Measurements from ENCODE around the gene METTL25. TPM values are rescaled to one million over a fixed set of nuclear protein-coding genes. Genes with fewer than 3 reads are reported as not detected.

The METTL25 gene
- total RNA-seq, 1 experiment from 2014 or later = 10.5 TPM

DNA sequence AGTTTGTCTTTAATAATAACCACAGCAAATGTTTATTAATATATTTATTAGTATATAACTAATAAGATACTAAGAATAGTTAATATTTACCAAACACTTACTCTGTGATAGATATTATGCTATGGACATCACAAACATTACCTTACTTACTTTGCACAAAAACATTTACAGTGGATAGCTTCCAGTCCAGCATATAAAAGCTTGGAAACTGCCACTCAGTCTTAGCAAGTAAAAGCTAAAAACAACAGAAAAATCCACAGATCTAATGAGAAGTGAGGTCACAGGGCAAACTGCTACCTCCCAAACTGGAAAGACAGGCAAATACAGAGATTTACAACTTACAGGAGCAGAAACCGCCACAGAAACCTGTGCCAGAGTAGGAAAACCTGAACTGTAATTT, 99.8 kb downstream of the METTL25 start:
- DNase-seq (ENCODE audit: low spot score) = no peak
- in situ Hi-C loops (cut with HindIII; ENCODE audit: low sequenced_read_pairs) = no loop called here

DNA sequence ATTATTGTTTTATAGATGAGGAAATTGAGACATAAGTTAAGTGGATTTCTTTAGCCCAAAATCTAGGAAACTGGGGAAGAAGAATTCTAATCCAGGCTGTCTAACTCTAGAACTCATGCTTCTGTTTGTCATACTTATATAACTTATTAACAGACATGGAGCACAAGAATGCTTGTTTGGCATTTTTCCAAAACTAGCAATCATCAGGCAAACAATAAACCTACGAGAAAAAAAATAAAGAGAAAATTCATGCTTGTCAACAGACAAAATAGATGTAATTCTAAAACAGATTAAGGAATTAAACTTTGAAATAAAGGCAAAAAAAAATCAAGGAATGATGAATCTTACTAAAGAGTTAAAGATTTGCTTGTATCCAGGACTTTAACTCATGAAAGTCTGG, 103.1 kb downstream of the METTL25 start:
- no peak for DNase-seq (ENCODE audit: low spot score)
- in situ Hi-C loops (cut with HindIII; ENCODE audit: low sequenced_read_pairs) = no loop called here

DNA sequence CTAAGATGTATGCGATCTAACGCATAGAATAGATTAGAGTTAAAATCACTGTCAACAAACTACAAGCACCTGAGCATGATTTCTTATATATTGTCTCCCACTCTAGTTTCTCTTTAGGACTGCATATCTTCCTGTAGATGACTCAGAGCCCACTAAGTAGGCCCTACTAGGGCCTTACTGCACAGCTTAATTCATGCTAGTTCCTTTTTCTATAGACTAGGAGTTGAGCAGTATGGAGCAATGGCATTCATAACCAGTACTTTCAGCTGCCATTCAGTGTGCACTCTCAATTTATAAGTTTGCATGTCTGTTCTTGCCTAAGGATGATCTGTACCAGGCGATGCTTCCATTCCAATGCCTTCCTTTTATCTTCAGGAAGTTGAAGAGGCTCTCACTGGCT, 103.5 kb downstream of the METTL25 start:
- DNase-seq (ENCODE audit: low spot score) = no peak
- in situ Hi-C loops (cut with HindIII; ENCODE audit: low sequenced_read_pairs) = no loop called here

DNA sequence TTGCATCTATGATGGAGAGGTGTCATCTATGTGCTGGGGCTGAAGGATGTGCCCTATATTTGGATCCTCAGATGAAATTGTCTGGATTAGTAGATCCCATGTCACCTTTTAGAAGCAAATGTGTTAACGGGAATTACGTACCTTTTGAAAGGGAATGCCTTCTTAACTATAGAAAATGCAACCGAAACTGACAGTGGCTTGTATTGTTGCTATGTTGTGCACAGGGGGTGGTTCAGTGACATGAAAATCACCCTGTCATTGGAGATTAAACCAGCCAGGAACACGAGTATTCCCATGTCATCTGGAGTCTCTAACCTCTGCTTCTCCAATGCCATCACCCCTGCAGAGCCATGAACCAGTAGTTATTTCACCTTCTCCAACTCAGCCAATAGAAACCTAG, 110.2 kb downstream of the METTL25 start:
- DNase-seq (ENCODE audit: low spot score) = no peak
- in situ Hi-C loops (cut with HindIII; ENCODE audit: low sequenced_read_pairs) = no loop called here

DNA sequence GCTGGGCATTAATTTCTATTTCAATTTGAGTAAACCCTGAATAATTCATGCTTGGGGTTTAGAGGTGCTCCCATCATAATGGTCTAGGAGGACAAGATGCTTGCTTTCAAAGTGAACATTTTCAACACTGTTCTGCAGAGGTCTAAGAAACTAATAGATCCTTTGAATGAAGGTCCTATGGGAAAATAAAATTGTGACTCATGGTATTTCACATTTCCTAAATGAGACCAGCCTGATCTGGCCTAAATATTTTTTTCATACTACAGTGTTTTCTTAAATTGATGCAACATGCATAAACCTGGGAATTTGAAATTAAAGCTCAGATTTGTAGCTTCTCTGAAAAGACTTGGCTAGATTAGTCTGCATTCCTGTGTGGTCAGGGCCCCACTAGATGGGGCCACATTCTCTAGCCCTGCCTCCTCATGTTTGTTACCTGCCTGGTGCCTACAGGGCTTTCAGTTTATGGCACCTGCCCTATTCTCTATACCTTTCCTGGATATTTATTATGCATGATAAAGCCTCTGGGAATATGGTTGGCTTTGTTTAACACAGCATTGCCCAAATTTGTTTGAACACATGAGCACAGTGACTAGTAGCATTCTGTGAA, 112.7 kb downstream of the METTL25 start:
- in situ Hi-C loops (cut with HindIII; ENCODE audit: low sequenced_read_pairs) = no loop called here
- DNase-seq (ENCODE audit: low spot score) = no peak

DNA sequence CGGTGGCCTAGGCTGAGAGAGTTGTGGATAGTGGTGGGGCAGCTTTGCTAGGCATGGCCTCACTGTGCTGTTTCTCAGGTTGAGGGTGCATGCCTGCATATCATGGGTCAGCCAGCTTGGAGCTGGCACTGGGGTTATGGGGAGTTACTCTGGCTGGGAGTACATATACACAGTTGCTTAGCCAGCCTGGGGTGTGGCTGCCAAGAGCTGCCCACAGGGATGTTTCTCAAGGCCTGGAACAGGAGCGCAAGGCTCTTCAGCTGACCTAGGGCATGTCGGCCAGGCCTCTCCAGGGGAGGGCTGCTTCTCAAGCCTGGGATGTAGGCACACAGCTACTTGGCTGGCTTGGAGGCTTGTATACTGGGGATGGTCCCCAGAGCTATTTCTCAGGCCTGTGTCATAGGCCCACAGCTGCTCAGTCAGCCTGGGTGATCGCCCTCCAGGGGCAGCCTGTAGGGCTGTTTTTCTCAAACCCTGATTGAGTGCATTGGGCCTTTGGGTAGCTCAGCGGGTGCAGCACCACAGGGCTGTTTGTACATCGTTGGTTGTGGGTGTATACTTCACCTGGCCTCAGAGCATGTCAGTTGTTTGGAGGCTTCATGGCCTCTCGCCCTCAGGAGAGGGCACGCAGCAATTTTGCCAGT, 114.9 kb downstream of the METTL25 start:
- no peak for DNase-seq (ENCODE audit: low spot score)
- in situ Hi-C loops (cut with HindIII; ENCODE audit: low sequenced_read_pairs) = no loop called here

DNA sequence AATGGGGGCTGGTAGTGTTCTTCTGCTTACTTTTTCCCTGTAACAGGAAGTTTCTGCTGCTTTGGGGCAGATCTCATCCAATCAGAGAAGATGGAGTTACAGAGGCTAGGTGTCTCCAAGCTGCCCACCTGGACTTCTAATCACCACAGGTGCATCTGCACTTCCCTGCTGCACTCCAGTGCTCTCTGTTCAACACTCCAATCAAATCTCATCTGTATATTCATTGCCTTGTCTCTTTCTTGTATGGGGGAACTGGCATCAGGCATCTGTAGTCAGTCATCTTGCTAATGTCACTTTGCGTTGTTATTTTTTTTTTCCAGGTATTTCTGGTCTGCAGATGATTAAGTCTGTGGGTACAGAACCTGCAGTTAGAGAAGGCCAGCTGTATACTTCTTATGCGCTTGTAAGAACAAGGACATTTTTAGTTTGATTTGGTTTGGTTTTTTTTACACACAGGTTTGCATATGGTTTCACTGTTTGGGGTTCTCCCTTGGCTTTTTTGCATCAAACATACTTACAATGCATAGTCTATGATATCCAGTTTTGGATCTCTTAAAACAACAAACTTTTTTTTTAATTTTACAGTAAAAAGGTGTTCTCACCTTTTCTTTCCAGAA, 116.0 kb downstream of the METTL25 start:
- in situ Hi-C loops (cut with HindIII; ENCODE audit: low sequenced_read_pairs) = no loop called here
- DNase-seq (ENCODE audit: low spot score) = no peak

DNA sequence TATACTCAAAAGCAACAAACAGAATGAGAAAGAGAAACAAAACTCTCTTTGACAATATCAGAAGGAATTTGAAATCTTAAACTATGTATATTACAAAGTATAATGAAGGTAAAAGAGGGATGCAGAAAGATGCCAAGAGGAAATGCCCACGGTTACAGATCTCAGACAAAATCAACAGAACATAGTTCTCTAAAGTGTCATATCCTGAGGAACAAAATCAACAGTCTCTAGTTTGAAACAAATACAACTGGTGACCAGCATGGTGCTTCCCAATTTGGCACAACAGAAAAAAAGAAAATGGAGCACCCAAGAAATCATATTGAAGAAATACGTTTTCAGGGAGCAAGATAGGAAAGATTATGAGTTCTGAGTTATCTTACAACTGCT, 116.5 kb downstream of the METTL25 start:
- in situ Hi-C loops (cut with HindIII; ENCODE audit: low sequenced_read_pairs) = no loop called here

DNA sequence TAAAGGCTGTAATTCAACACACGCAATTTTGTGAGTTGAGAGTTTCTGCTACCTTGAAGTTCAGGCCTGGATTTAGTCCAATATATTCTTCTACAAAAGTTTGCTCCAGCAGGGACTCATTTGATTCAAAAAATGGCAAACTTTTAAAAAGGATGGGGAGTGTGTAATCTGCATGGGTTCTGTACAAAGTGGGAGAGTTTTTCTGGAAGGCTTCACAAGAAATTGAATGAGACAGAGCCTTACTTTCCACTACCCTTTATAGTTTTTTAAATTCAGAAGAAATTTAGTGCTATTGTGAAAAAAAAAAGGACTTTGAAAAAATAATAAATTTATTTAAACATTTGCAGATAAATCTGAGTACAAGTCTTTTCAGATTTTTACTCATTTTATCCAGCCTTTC, 116.9 kb downstream of the METTL25 start:
- no peak for DNase-seq (ENCODE audit: low spot score)
- in situ Hi-C loops (cut with HindIII; ENCODE audit: low sequenced_read_pairs) = no loop called here

More for the DNA sequence above, 116.5 kb downstream of the METTL25 start:
- DNase-seq (ENCODE audit: low spot score) = no peak

DNA sequence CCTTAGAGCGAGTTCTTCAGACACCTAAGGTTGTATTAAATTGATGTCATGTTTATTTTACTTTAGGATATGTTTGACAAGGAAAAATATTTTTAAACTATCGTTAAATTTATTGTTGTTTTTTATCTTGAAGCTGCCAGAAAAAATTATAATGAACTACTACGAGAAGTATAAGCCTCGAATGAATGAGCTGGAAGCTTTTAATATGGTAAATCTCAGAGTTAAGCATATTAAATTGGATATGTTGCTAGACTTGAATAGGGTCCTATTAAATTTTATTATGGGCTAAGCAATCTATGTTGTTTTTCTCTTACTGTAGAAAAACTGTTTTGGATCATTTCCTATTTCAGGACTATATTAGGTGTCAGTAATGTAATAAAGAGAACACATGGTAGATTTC, 118.2 kb downstream of the METTL25 start:
- no peak for DNase-seq (ENCODE audit: low spot score)
- in situ Hi-C loops (cut with HindIII; ENCODE audit: low sequenced_read_pairs) = no loop called here

DNA sequence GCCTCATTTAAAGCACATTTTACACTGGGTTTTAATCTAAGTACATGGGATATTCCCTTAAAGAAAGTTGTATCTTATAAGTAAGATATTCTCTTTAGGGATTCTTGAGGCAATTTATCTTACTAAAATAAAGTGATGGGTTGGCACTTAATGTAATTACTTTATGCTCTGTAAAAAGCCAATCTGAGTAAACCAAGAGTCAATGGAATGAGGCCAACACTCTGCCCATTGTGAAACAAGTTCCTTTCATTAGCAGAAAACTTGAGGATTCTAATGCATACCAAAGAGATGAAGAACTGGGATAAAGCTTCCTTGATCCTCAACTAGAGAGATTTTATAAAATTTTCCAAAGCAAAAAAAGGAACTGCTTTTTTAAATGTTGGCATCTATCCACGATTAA, 121.2 kb downstream of the METTL25 start:
- in situ Hi-C loops (cut with HindIII; ENCODE audit: low sequenced_read_pairs) = no loop called here
- no peak for DNase-seq (ENCODE audit: low spot score)

DNA sequence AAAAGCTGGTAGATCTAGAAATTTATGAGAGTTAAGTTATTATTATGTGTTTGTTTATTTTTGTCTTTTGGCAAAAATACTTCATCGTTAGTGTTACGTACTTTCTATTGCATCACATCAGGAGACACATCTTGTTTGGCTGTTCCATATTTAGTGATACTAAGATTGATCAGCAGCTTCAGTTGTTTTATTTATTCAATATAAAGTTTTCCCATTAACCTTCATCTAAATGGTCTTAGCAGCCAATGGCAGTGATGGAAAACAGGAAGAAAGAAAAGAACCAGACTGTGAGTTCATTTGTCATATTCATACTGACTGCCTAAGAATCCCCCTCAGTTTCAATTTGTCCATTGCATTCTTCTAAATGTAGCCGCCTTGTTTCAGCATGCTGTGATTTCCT, 122.3 kb downstream of the METTL25 start:
- no peak for DNase-seq (ENCODE audit: low spot score)

DNA sequence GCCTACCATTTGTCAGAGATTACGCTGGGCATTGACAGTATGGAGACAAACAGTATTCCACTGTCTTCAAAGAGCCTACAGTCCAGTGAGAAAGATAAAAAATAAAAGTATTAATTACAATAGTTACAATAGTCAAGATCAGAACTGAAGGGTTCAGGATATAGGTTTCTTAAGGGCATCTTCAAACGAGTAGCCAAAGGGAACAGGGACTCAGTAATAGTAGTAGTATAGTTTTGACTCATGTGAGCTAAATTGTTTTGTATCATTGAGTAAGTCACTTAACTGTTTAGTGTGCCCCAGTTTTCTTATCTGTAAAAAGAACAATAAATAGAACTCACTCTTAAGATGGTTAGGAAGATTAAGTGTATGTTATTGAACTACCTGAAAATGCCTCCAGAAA, 123.6 kb downstream of the METTL25 start:
- DNase-seq (ENCODE audit: low spot score) = no peak
- in situ Hi-C loops (cut with HindIII; ENCODE audit: low sequenced_read_pairs) = no loop called here

More for the DNA sequence above, 122.3 kb downstream of the METTL25 start:
- in situ Hi-C loops (cut with HindIII; ENCODE audit: low sequenced_read_pairs) = no loop called here

DNA sequence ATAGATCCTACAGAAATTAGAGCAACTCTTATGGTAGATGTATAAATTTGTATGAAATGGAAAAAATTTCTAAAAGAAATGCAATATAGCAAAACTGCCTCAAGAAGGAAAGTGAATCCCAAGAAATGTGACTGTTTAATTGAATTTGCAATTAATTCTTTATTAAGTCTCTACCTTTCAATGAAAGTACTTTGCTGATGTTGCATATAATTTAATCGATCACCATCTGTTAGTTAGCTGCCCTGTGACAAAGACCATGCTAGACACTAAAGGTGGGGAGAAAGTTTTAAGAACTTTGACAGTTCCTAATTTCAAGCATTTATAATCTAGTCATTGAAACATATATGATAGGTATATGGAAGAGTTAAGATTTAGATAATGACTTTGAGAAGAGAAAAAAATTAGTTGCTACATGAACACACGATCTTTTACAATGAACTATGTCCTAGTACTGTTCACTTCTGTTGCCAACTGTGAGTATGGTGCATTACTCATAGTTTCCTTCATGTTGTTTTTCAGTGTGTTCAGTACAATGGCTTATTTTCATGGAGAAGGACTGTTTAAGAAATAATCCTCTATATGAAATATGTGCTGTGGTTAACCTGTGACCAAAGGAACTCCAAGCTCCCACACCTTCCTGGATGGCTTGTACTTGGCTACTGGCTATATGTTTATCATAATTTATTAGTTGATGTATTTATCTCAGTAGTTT, 128.4 kb downstream of the METTL25 start:
- no peak for DNase-seq (ENCODE audit: low spot score)
- in situ Hi-C loops (cut with HindIII; ENCODE audit: low sequenced_read_pairs) = no loop called here

DNA sequence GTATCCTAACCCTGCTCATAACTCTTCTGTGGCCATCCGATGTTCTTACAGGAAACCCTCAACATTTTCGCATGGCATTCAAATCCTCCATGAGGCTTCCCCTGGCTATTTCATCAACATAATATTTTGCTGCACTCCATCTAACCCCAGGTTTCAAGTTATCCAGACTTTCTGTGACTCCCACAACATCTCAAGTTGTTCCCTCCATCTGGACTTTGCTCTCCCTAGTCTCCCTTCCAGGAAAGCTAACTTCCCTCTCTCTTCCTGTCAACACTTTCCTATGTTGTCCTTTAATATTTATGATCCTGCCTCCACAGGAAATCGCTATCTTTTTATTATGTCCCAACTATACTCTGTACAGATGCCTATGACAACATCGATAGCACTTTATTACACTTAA, 146.1 kb downstream of the METTL25 start:
- no peak for DNase-seq (ENCODE audit: low spot score)
- in situ Hi-C loops (cut with HindIII; ENCODE audit: low sequenced_read_pairs) = no loop called here

DNA sequence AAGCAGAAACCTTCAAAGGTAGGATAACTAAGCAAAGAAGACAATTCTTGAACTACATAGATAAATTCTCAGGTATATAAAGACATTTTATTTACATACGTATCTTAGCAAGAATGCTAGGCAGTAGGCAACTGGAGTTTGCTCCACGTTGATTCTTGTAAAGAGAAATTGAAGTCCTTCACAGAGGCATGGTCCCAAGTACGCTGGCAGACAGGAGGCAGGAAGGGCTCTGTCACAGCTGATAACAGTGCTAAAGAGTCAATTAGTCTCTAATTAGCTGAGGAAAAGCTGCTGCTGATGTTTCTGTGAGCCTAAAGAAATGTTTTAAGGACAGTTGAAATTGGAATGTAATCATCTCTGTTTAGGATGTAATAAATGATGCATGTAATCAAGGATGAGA, 146.8 kb downstream of the METTL25 start:
- no peak for DNase-seq (ENCODE audit: low spot score)
- in situ Hi-C loops (cut with HindIII; ENCODE audit: low sequenced_read_pairs) = no loop called here

DNA sequence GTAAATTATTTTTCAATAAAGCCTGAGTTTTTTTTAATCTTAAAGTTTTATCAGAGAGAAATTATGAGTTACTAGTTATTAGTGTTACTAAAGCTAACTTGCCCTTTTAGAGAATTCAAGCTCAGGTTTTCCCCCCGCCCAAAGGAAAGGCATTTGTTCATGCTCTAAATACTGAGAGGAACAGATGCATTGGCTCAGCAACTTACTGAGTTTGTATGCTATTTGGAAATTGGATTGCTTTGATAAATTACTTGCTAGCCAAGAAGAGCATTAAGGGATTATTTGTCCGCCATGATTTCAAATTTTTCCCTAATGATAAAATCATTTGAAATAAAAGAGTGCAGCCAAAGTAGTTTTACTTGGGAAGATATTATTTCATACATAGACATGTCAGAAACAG, 149.4 kb downstream of the METTL25 start:
- peak; percentile 78 for DNase-seq (ENCODE audit: low spot score)
- in situ Hi-C loops (cut with HindIII; ENCODE audit: low sequenced_read_pairs) = no loop called here

DNA sequence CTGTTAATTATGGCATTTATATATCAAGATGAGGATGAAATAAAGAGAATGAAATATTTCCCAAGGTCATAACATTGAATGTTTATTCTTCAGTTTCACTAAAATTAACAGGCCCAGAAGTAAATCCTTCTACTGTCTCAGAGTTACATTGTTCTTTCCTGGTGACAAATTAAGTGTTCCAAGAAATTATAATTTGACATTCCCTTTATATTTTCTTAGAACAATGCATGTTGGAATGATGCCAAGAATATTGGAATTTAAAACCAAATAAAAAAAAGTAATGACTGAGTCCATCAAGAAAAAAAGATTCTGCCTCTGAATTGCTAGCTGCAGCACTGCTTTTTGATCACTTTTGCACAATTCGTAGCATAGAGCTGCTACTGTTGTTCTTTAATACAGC, 152.1 kb downstream of the METTL25 start:
- in situ Hi-C loops (cut with HindIII; ENCODE audit: low sequenced_read_pairs) = no loop called here
- DNase-seq (ENCODE audit: low spot score) = no peak

DNA sequence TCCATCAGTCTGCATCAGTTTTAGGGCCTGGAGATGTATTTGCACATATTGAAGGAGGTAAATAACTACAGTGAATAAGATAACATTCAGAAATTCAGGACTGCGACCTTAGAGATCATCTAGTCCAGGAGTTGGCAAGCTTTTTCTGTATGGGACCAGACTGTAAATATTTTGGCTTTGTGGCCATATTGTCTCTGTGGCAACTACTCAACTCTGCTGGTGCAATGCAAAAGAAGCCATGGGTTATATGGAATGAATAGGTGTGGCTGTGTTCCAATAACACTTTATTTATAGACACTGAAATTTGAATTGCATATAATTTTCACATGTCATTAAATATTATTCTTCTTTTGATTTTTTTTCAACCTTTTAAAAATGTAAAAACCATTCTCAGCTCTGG, 156.6 kb downstream of the METTL25 start:
- DNase-seq (ENCODE audit: low spot score) = no peak
- in situ Hi-C loops (cut with HindIII; ENCODE audit: low sequenced_read_pairs) = no loop called here

DNA sequence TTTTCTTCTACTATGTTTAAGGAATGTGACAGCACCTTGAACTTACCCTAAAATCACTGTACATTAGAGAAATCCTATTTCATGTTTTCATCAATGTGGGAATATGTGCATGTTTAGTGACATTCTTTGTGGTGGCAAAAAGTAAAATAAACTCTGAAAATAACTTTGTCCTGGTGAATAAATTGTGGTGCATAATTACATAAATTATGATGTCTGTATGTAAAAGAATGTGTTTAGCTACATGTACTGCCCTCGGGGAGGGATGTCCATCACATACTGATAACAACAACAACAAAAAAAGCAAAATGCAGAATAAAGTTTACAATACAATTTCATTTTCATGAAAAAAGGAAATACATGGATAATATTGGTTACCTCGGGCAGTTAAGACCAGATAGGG, 157.3 kb downstream of the METTL25 start:
- no peak for DNase-seq (ENCODE audit: low spot score)
- in situ Hi-C loops (cut with HindIII; ENCODE audit: low sequenced_read_pairs) = no loop called here
